ENCODE data around the gene NCK2. TPM values are rescaled to one million over a fixed set of nuclear protein-coding genes. Genes with fewer than 3 reads are reported as not detected.

NCK2 gene
- total RNA-seq, 1 donor from 2014 or later = 51.1 TPM

- DNase-seq = no peak
These were observed 110.3 kb downstream of the NCK2 start for GRCh38 chr2:105854972-105855371.

GRCh38 chr2:105856581-105856980, 111.9 kb downstream of the NCK2 start:
- no peak for DNase-seq

- no peak for DNase-seq
These were observed 112.5 kb downstream of the NCK2 start for GRCh38 chr2:105857076-105857740.

GRCh38 chr2:105858868-105859693, 114.4 kb downstream of the NCK2 start:
- DNase-seq = no peak

GRCh38 chr2:105859694-105859951, 114.9 kb downstream of the NCK2 start:
- DNase-seq = no peak

GRCh38 chr2:105860567-105860966, 115.9 kb downstream of the NCK2 start:
- no peak for DNase-seq

GRCh38 chr2:105861200-105861599, 116.5 kb downstream of the NCK2 start:
- no peak for DNase-seq

GRCh38 chr2:105862843-105863242, 118.1 kb downstream of the NCK2 start:
- DNase-seq = no peak

- DNase-seq = no peak
These were observed 119.5 kb downstream of the NCK2 start for GRCh38 chr2:105864262-105864661.

GRCh38 chr2:105865222-105865913, 120.7 kb downstream of the NCK2 start:
- DNase-seq = no peak

- no peak for DNase-seq
These were observed 121.8 kb downstream of the NCK2 start for GRCh38 chr2:105866216-105867185.

- no peak for DNase-seq
These were observed 122.9 kb downstream of the NCK2 start for GRCh38 chr2:105867587-105867986.

- DNase-seq = no peak
These were observed 123.3 kb downstream of the NCK2 start for GRCh38 chr2:105868060-105868459.

GRCh38 chr2:105869341-105869740, 124.6 kb downstream of the NCK2 start:
- DNase-seq = no peak

GRCh38 chr2:105870062-105870461, 125.3 kb downstream of the NCK2 start:
- DNase-seq = no peak

GRCh38 chr2:105870858-105871257, 126.1 kb downstream of the NCK2 start:
- no peak for DNase-seq

GRCh38 chr2:105872142-105872728, 127.5 kb downstream of the NCK2 start:
- DNase-seq = no peak

GRCh38 chr2:105872830-105873229, 128.1 kb downstream of the NCK2 start:
- no peak for DNase-seq

- no peak for DNase-seq
These were observed 128.6 kb downstream of the NCK2 start for GRCh38 chr2:105873281-105873680.

GRCh38 chr2:105873721-105874120, 129.0 kb downstream of the NCK2 start:
- DNase-seq = peak; percentile 24

- no peak for DNase-seq
These were observed 129.8 kb downstream of the NCK2 start for GRCh38 chr2:105874466-105874865.

- no peak for DNase-seq
These were observed 130.5 kb downstream of the NCK2 start for GRCh38 chr2:105875241-105875640.

All from dermis blood vessel endothelial cell (primary cell).